Adrenal gland (tissue), 5 donors: ENCODE measurements around the gene CASQ1.

ENCODE experiments used
- POLR2A ChIP-seq, 2 donors: fragments of 450-650 bp; IDR thresholded peaks; one replicate each; pipeline ENCODE4 v1.6.1; 2017; ENCODE audit warnings: antibody characterized with exemption in 2 of 2, mild to moderate bottlenecking in 2 of 2, moderate library complexity in 1 of 2
- TF ChIP-seq, protein P1 (sequence below), 6 experiments: fragments of 450-650 bp in 4 of 6; fragments of 200-600 bp in 2 of 6; sonication (generic) in 1 of 6; IDR thresholded peaks; 1 replicate in 5 of 6; 2 replicates in 1 of 6; pipeline versions ENCODE4 v1.5.1 to v1.8.0; 2016 to 2021; ENCODE audit warnings: antibody characterized with exemption in 6 of 6, mild to moderate bottlenecking in 2 of 6, moderate library complexity in 1 of 6
- donor health status: DM: no; HTN: no; CAD: no.

DNA sequence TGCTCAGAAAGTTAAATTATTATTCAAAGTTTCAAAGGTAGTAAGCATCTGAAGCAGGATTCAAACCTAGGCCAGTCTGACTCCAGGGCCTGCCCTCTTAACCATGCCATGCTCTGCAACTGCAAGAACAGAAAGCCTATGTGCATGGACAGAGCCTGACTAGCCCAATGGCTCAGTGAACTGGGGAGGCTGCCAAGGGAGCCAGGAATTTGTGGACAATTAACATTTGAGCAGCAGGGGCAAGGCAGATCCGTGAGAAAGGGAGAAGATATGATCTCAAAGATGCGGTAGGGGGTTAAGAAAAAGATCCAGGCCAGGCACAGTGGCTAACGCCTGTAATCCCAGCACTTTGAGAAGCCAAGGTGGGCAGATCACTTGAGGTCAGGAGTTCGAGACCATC, 45.5 kb upstream of the CASQ1 start:
- TF ChIP-seq, protein P1, sequence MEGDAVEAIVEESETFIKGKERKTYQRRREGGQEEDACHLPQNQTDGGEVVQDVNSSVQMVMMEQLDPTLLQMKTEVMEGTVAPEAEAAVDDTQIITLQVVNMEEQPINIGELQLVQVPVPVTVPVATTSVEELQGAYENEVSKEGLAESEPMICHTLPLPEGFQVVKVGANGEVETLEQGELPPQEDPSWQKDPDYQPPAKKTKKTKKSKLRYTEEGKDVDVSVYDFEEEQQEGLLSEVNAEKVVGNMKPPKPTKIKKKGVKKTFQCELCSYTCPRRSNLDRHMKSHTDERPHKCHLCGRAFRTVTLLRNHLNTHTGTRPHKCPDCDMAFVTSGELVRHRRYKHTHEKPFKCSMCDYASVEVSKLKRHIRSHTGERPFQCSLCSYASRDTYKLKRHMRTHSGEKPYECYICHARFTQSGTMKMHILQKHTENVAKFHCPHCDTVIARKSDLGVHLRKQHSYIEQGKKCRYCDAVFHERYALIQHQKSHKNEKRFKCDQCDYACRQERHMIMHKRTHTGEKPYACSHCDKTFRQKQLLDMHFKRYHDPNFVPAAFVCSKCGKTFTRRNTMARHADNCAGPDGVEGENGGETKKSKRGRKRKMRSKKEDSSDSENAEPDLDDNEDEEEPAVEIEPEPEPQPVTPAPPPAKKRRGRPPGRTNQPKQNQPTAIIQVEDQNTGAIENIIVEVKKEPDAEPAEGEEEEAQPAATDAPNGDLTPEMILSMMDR (IDR thresholded peaks at IDR 0.05): no peak
- no peak for TF ChIP-seq POLR2A (IDR thresholded peaks at IDR 0.05)
